Body of pancreas (tissue), 4 donors: Measurements from ENCODE around the gene TFPI.

ENCODE experiments used
- CTCF ChIP-seq, 7 experiments: fragments of 450-650 bp in 4 of 7; fragments of 200-600 bp in 3 of 7; sonication (generic) in 3 of 7; IDR thresholded peaks; one replicate each; pipeline ENCODE4 v1.5.1; 2016 to 2019; ENCODE audit warnings: antibody characterized with exemption in 7 of 7
- POLR2A ChIP-seq, 3 donors: fragments of 450-650 bp; IDR thresholded peaks; one replicate each; pipeline ENCODE4 v1.6.1; 2016; ENCODE audit warnings: antibody characterized with exemption in 3 of 3, mild to moderate bottlenecking in 2 of 3

DNA sequence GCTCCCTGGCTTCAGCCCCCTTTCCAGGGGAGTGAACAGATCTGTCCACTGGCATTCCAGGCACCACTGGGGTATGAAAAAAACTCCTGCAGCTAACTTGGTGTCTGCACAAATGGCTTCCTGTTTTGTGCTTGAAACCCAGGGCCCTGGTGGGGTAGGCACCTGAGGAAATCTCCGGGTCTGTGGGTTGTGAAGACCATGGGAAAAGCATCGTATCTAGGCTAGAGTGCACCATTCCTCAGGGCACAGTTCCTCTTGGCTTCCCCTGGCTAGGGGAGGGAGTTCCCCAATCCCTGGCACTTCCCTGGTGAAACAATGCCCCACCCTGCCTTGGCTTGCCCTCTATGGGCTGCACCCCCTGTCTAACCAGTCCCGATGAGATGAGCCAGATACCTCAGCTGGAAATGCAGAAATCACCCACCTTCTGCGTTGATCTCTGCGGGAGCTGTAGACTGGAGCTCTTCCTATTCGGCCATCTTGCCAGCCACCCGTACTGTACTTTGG lies 34.1 kb downstream of the TFPI start:
- TF ChIP-seq CTCF (IDR thresholded peaks at IDR 0.05) (no peak), POLR2A (IDR thresholded peaks at IDR 0.05) (no peak)
